ENCODE results near the gene ZIC4.

DNA sequence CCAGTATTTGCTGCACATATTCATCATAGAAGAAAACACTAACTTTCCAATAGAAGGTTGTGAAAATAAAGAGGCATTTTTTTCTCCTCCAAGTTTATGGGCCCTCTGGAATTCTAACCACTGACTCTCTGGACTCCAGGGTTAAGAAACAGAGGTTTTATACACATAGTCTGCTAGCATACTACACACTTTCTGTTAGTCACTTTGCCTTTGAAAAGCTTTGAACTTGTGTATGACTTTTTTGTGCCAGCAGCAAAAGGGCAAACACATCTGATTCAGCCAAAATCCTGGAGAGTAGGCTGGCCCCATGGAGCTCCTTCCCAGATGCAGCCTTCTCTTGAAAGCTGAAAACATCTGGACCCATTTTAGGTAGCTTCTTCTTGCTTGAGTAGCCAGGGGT, 6.2 kb downstream of the ZIC4 start:
- TF ChIP-seq, protein P1, sequence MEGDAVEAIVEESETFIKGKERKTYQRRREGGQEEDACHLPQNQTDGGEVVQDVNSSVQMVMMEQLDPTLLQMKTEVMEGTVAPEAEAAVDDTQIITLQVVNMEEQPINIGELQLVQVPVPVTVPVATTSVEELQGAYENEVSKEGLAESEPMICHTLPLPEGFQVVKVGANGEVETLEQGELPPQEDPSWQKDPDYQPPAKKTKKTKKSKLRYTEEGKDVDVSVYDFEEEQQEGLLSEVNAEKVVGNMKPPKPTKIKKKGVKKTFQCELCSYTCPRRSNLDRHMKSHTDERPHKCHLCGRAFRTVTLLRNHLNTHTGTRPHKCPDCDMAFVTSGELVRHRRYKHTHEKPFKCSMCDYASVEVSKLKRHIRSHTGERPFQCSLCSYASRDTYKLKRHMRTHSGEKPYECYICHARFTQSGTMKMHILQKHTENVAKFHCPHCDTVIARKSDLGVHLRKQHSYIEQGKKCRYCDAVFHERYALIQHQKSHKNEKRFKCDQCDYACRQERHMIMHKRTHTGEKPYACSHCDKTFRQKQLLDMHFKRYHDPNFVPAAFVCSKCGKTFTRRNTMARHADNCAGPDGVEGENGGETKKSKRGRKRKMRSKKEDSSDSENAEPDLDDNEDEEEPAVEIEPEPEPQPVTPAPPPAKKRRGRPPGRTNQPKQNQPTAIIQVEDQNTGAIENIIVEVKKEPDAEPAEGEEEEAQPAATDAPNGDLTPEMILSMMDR (IDR thresholded peaks at IDR 0.05): no peak
- no peak for TF ChIP-seq POLR2A (IDR thresholded peaks at IDR 0.05)
